HG03378 (cell line): ENCODE data around the gene STX10.

Experiments used
- ATAC-seq: cut with Tn5 transposase; IDR thresholded peaks from one replicate; pipeline ENCODE4 v1.9.1; 2021; ENCODE audit warnings: mild to moderate bottlenecking, moderate library complexity; ENCODE audit not compliant: unreplicated experiment

Gene STX10

GRCh38 chr19:13101590-13102415, 48.4 kb downstream of the STX10 start:
- ATAC-seq: no peak

GRCh38 chr19:13100841-13101589, 49.2 kb downstream of the STX10 start:
- no peak for ATAC-seq

GRCh38 chr19:13100031-13100588, 50.1 kb downstream of the STX10 start:
- ATAC-seq: no peak

DNA sequence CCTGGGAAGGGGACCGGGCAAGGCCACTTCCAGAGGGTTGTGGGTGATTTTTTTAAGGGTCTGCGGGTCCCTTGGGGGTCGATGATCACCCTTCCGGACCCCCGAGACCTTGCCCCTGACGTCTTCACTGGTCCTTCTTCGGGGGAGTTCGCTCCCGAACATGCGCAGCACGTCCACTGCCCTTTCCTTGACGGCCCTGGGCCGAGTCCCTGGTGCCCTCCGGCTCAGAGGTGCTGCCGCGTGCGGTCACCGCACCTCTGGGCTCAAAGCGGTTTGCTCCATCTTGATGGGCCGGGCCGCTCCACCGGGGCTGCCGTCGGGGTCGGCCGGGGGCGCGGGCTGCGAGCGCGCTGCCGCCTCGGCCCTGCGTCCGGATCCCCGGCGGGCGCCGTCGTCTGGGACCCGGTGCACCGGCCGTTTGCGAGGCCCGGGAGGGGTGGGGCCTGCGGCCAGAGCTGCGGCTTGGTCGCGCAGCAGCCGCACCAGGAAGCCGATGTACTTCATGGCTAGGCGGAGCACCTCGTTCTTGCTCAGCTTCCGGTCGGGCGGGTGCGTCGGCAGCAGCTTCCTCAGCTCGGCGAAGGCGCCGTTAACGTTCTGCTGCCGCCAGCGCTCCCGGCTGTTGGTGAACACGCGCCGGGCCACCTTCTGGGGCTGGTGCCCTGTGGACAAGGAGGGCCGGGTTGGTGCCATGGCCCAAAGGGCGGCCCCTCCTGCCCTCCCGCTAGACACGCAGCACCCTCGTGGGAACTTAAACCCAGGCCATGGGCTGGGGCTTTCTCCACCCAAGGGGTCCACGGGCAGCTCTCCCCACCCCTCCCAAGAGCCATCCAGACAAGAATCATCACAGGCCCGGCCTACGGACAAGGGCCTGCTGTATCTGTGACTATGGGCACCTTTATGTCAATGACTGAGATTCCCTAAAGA, 50.8 kb downstream of the STX10 start:
- no peak for ATAC-seq

GRCh38 chr19:13098277-13099072, 51.7 kb downstream of the STX10 start:
- ATAC-seq: no peak

- ATAC-seq: no peak
Measured at GRCh38 chr19:13097463-13098258, 52.5 kb downstream of the STX10 start.

- no peak for ATAC-seq
Measured at GRCh38 chr19:13097033-13097462, 53.1 kb downstream of the STX10 start.

- ATAC-seq: no peak
Measured at GRCh38 chr19:13095934-13096927, 53.9 kb downstream of the STX10 start.

GRCh38 chr19:13095393-13095784, 54.8 kb downstream of the STX10 start:
- no peak for ATAC-seq

- no peak for ATAC-seq
Measured at GRCh38 chr19:13094771-13095392, 55.3 kb downstream of the STX10 start.

DNA sequence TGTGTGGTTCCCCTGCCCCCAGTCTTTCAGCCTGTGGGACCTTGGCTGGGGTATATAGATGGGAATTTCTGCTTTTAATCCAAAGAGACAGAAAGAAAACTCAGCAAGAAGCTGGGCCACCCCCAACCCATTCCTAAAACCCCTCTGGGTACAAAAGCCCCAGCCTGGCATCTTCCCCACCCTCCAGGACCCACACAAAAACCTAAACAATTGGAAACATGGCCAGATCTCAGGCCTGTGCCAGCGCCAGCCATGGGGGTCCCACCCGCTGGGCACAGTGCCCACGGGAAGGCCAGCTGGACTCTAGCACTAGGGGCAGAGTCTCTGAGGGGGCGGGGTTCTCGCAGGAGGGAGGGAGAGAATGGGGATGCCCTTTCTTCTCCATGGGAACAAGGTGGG, 56.1 kb downstream of the STX10 start:
- ATAC-seq: peak; percentile 3
